ENCODE measurements around the gene TMBIM6. TPM values are rescaled to one million over a fixed set of nuclear protein-coding genes. Genes with fewer than 3 reads are reported as not detected.

TMBIM6 gene
- polyA plus RNA-seq, 3 donors, result 315 to 1,453 (median 1,396) TPM

GRCh38 chr12:49787672-49788071 is 46.3 kb downstream of the TMBIM6 start:
- intact Hi-C loops (cut with micrococcal nuclease), result no loop called here
- H3K36me3 Mint-ChIP-seq, result peaks cover 30 to 35% of the 10 kb centered on the region in 2 donors
- WGBS (ENCODE audit: insufficient coverage), result no CpG with 5 or more reads among the region's 2 CpGs
- no peak overlapping the region for H3K4me3 Mint-ChIP-seq
- H3K9me3 Mint-ChIP-seq, result peaks cover 0 to 3% (median 0%) of the 10 kb centered on the region in 7 donors
- H3K4me1 Mint-ChIP-seq, result peaks cover 17% of the 10 kb centered on the region
- H3K27me3 Mint-ChIP-seq (ENCODE audit: low read depth in 3 of 3), result peaks cover 0 to 4% (median 3%) of the 10 kb centered on the region in 3 donors
- peaks cover 15% of the 10 kb centered on the region for H4K20me1 ChIP-seq (ENCODE audit: insufficient read depth, low read length)
- H3K9me3 ChIP-seq (replicated peaks in 1 of 2; ENCODE audit: control insufficient read depth in 1 of 2, insufficient read depth in 1 of 2, low read length in 2 of 2), result no peaks in the 10 kb centered on the region
- no peak for DNase-seq
- H2AFZ ChIP-seq (ENCODE audit: insufficient read depth, low read depth, low read length, poor library complexity, severe bottlenecking), result no peak overlapping the region
- no peaks in the 10 kb centered on the region for H3K27me3 ChIP-seq (ENCODE audit: control insufficient read depth in 2 of 2, insufficient read depth in 2 of 2, low read length in 2 of 2)
- TF ChIP-seq, protein P1, sequence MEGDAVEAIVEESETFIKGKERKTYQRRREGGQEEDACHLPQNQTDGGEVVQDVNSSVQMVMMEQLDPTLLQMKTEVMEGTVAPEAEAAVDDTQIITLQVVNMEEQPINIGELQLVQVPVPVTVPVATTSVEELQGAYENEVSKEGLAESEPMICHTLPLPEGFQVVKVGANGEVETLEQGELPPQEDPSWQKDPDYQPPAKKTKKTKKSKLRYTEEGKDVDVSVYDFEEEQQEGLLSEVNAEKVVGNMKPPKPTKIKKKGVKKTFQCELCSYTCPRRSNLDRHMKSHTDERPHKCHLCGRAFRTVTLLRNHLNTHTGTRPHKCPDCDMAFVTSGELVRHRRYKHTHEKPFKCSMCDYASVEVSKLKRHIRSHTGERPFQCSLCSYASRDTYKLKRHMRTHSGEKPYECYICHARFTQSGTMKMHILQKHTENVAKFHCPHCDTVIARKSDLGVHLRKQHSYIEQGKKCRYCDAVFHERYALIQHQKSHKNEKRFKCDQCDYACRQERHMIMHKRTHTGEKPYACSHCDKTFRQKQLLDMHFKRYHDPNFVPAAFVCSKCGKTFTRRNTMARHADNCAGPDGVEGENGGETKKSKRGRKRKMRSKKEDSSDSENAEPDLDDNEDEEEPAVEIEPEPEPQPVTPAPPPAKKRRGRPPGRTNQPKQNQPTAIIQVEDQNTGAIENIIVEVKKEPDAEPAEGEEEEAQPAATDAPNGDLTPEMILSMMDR (IDR thresholded peaks at IDR 0.05), result no peak
- no peak overlapping the region for H3K4me2 ChIP-seq (replicated peaks; ENCODE audit: extremely low read depth, low read length, poor library complexity, severe bottlenecking)
- H3K9ac ChIP-seq (ENCODE audit: insufficient read depth, low read length, poor library complexity, severe bottlenecking), result no peak overlapping the region
- H3K4me3 ChIP-seq (replicated peaks in 1 of 3; ENCODE audit: low read depth in 2 of 3, low read length in 3 of 3), result no peak overlapping the region
- H3K27ac Mint-ChIP-seq, result peak overlapping the region in 2 of 7 donors; percentile 4 to 71
- H3K27ac ChIP-seq (ENCODE audit: low read depth in 1 of 2, low read length in 2 of 2), result no peak overlapping the region
- peaks cover 23 to 32% of the 10 kb centered on the region in 2 donors for H3K36me3 ChIP-seq (replicated peaks in 1 of 2; ENCODE audit: control insufficient read depth in 1 of 2, insufficient read depth in 2 of 2, low read length in 2 of 2)
- H3K4me1 ChIP-seq (ENCODE audit: control insufficient read depth in 1 of 2, insufficient read depth in 2 of 2, low read length in 2 of 2), result peaks cover 9 to 12% of the 10 kb centered on the region in 2 donors
- no peaks in the 10 kb centered on the region for H3K79me2 ChIP-seq (ENCODE audit: insufficient read depth, low read length)

GRCh38 chr12:49789992-49790391 is 48.6 kb downstream of the TMBIM6 start:
- Histone ChIP-seq H3K27me3 (ENCODE audit: control insufficient read depth in 2 of 2, insufficient read depth in 2 of 2, low read length in 2 of 2) (no peaks in the 10 kb centered on the region), H3K79me2 (ENCODE audit: insufficient read depth, low read length) (no peaks in the 10 kb centered on the region), H3K4me2 (replicated peaks; ENCODE audit: extremely low read depth, low read length, poor library complexity, severe bottlenecking) (no peak overlapping the region), H3K4me1 (ENCODE audit: control insufficient read depth in 1 of 2, insufficient read depth in 2 of 2, low read length in 2 of 2) (peaks cover under 1 to 1% of the 10 kb centered on the region in 2 donors), H2AFZ (ENCODE audit: insufficient read depth, low read depth, low read length, poor library complexity, severe bottlenecking) (no peak overlapping the region), H4K20me1 (ENCODE audit: insufficient read depth, low read length) (peaks cover 15% of the 10 kb centered on the region), H3K27ac (ENCODE audit: low read depth in 1 of 2, low read length in 2 of 2) (no peak overlapping the region), H3K36me3 (replicated peaks in 1 of 2; ENCODE audit: control insufficient read depth in 1 of 2, insufficient read depth in 2 of 2, low read length in 2 of 2) (peaks cover 44 to 55% of the 10 kb centered on the region in 2 donors), H3K9ac (ENCODE audit: insufficient read depth, low read length, poor library complexity, severe bottlenecking) (no peak overlapping the region), H3K9me3 (replicated peaks in 1 of 2; ENCODE audit: control insufficient read depth in 1 of 2, insufficient read depth in 1 of 2, low read length in 2 of 2) (no peaks in the 10 kb centered on the region), H3K4me3 (replicated peaks in 1 of 3; ENCODE audit: low read depth in 2 of 3, low read length in 3 of 3) (no peak overlapping the region)
- Mint-ChIP-seq H3K36me3 (peaks cover 41 to 54% of the 10 kb centered on the region in 2 donors), H3K27me3 (ENCODE audit: low read depth in 3 of 3) (peaks cover 0 to 3% (median 2%) of the 10 kb centered on the region in 3 donors), H3K27ac (peak overlapping the region in 1 of 7 donors; percentile 26), H3K9me3 (peaks cover 0 to 3% (median 0%) of the 10 kb centered on the region in 7 donors), H3K4me1 (peaks cover 2% of the 10 kb centered on the region), H3K4me3 (no peak overlapping the region)
- WGBS (ENCODE audit: insufficient coverage), result 92% methylated on average over 2 of the region's 3 CpGs
- intact Hi-C loops (cut with micrococcal nuclease), result no loop called here
- TF ChIP-seq, protein P1 (IDR thresholded peaks at IDR 0.05), result no peak
- DNase-seq, result no peak

Measured in CD14-positive monocyte (primary cell).